Fibroblast of the aortic adventitia (primary cell): ENCODE results near the gene FAM20C. TPM values are rescaled to one million over a fixed set of nuclear protein-coding genes. Genes with fewer than 3 reads are reported as not detected.

ENCODE experiments used
- DNase-seq: peaks from one replicate; pipeline ENCODE4 v3.0.0-alpha.2; 2010; ENCODE audit warnings: low read depth
- H3K4me3 ChIP-seq: 2 replicates; pipeline ENCODE4 v1.5.1; 2011; ENCODE audit warnings: low read depth, mild to moderate bottlenecking, control low read depth, low read length, moderate library complexity
- total RNA-seq: library from RNA; depleted of rRNA; stranded (reverse); fragments of >200 nt; gene quantifications from 2 replicates; pipeline ENCODE4 v1.2.3, GENCODE V29; 2012; ENCODE audit warnings: low replicate concordance
- TF ChIP-seq, protein P1 (sequence below): IDR thresholded peaks from 2 replicates; pipeline ENCODE4 v1.5.1; 2011; ENCODE audit warnings: mild to moderate bottlenecking, low read length, control low read depth, inconsistent platforms; ENCODE audit not compliant: insufficient read depth

The FAM20C gene
- total RNA-seq, 1 donor: 55.5 TPM

DNA sequence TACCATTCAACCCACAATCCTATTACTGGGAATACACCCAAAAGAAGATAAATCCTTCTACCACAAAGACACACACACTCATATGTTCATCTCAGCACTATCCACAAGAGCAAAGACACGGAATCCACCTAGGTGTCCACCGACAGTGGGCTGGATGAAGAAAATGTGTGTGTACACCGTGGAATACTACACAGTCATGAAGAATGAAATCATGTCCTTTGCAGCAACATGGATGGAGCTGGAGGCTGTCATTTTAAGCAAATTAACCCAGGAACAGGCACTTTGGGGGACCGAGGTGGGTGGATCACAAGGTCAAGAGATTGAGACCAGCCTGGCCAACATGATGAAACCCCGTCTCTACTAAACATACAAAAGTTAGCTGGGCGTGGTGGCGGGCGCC lies 89.3 kb downstream of the FAM20C start:
- TF ChIP-seq, protein P1, sequence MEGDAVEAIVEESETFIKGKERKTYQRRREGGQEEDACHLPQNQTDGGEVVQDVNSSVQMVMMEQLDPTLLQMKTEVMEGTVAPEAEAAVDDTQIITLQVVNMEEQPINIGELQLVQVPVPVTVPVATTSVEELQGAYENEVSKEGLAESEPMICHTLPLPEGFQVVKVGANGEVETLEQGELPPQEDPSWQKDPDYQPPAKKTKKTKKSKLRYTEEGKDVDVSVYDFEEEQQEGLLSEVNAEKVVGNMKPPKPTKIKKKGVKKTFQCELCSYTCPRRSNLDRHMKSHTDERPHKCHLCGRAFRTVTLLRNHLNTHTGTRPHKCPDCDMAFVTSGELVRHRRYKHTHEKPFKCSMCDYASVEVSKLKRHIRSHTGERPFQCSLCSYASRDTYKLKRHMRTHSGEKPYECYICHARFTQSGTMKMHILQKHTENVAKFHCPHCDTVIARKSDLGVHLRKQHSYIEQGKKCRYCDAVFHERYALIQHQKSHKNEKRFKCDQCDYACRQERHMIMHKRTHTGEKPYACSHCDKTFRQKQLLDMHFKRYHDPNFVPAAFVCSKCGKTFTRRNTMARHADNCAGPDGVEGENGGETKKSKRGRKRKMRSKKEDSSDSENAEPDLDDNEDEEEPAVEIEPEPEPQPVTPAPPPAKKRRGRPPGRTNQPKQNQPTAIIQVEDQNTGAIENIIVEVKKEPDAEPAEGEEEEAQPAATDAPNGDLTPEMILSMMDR: no peak
- DNase-seq: no peak
- H3K4me3 ChIP-seq: no peak overlapping the region

DNA sequence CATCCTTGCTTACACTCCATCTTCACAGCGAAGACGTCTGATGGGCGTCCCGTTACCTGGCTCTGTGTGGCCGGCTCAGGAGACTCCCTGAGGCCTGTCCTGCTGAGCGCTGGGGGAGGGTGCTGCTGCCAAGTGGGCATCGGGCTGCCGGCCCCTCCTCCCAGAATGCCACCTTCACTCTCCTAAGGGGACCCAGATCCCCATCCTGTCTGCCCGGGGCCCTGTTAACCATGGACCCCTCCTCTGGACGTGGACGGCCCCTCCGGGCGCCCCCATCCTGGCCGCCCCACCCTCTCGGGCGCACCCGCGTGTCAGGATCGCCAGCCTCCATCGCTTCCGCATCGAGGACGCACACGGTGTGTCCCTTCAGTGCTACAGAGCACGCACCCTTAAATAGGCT lies 90.2 kb downstream of the FAM20C start:
- DNase-seq: no peak
- no peak overlapping the region for H3K4me3 ChIP-seq
- TF ChIP-seq, protein P1: no peak

DNA sequence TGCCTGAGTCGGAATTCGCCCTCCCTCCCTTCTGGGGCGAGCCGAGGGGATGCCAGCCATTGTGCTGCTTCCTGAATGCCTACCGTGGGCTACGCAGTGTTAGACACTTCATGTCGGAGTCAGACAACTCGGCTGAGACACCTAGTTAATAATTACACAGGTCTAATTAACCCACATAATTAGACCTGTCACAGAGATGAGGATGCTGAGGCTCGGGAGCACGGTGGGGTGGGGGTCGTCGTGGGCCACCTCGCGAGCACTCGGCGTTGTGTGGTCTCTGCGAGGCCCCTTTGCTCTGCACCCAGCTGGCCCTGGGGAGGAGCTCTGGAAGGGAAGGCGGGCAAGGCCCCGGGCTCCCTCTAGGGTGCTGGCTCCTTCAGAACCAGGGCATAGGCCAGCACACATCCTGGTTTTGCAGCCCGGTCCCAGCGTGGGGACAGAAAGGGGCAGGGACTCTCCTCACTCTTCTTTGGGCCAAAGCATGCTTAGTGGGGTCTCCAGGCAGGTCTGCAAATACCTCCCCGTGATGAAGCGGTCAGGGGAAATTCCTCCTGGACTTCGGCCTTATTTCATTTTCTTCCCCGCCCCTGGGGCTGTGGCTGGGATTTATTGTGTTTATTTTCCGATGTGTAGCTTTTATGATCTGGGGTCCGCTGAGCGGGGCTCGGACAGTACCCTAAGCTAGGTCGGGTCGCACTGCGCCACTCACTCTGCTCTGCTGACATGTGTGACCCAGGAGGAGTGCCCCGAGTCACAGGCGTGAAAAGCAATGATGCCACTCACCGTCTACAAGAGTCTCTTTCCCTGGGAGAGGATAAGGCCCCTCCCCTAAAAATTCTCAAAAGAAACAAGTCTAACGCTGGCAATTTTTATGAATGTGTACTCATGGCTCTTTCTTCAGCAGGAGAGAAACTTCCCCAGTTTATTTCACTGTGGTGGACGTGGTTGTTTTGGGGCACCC lies 92.7 kb downstream of the FAM20C start:
- TF ChIP-seq, protein P1: no peak
- H3K4me3 ChIP-seq: no peak overlapping the region
- DNase-seq: no peak

DNA sequence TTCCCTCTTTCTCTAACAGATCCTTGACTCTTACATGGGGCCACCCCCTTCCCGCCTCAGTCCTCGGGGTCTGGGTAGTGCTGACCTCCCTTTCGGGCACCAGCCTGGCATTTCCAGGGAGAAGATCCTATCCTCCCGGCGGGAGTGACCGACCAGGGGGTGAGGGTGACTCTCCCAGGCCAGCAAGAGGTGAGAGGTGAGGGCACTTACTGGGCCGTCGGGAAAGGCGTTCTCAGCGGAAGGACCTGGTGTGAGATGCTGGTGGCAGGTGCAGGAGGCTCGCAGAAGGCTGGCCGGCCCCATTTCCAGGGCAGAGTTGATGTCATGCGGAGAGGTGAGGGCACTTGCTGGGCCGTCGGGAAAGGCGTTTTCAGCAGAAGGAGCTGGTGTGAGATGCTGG lies 93.4 kb downstream of the FAM20C start:
- TF ChIP-seq, protein P1: no peak
- H3K4me3 ChIP-seq: no peak overlapping the region
- no peak for DNase-seq

DNA sequence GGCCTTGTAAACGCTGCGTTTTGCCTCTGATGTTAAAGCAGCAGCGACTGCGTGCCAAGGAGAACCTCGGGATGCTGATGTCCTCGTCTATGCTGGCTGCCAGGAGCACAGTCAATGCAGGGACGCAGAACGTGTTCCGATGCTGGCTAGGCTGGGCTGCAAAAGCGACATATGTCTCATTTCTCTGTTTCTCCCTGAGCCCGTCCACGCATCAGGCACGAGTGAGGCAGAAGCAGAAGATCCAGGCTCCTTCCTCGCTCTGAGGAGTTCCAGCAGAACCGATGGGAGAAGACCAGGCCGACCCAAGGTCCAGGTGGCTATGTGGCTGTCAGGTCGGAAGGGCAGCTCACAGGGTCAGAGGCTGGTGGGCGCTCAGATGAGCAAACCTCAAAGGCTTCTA lies 93.9 kb downstream of the FAM20C start:
- TF ChIP-seq, protein P1: no peak
- DNase-seq: no peak
- H3K4me3 ChIP-seq: no peak overlapping the region

DNA sequence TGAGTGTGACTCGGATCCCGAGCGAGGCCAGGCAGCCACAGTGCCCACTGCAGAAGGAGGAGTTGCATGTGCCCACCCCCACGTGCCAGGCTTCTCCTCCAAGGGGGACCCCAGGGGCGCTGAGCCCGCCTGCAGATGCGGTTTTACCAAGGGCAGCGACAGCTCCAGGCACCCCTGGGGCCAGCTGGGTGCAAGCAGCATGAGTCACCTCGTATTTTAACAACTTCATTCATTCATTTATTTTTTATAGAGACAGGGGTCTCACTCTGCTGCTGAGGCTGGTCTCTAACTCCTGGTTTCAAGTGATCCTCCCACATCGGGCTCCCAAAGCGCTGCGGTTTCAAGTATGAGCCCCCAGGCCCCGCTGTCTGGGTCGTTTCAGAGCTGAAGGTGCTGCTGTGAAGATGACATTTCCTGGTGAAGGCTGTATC lies 96.3 kb downstream of the FAM20C start:
- no peak overlapping the region for H3K4me3 ChIP-seq
- DNase-seq: no peak
- TF ChIP-seq, protein P1: no peak
